ENCODE results near the gene BLTP3B.

Gene BLTP3B

GRCh38 chr12:100153131-100153530 is 10.5 kb upstream of the BLTP3B start:
- TF ChIP-seq CTCF (IDR thresholded peaks at IDR 0.05; ENCODE audit: low read length, missing control alignments), result no peak
- DNase-seq (ENCODE audit: low read depth), result no peak
- H3K4me3 ChIP-seq (replicated peaks; ENCODE audit: low read depth, low read length), result no peak overlapping the region

- no peak for DNase-seq (ENCODE audit: low read depth)
- no peak overlapping the region for H3K4me3 ChIP-seq (replicated peaks; ENCODE audit: low read depth, low read length)
- no peak for TF ChIP-seq CTCF (IDR thresholded peaks at IDR 0.05; ENCODE audit: low read length, missing control alignments)
Measured at GRCh38 chr12:100151769-100152168, 9.1 kb upstream of the BLTP3B start.

GRCh38 chr12:100146252-100146651 is 3.6 kb upstream of the BLTP3B start:
- no peak for TF ChIP-seq CTCF (IDR thresholded peaks at IDR 0.05; ENCODE audit: low read length, missing control alignments)
- H3K4me3 ChIP-seq (replicated peaks; ENCODE audit: low read depth, low read length), result no peak overlapping the region
- DNase-seq (ENCODE audit: low read depth), result no peak

GRCh38 chr12:100145643-100146042 is 3.0 kb upstream of the BLTP3B start:
- no peak overlapping the region for H3K4me3 ChIP-seq (replicated peaks; ENCODE audit: low read depth, low read length)
- no peak for TF ChIP-seq CTCF (IDR thresholded peaks at IDR 0.05; ENCODE audit: low read length, missing control alignments)
- DNase-seq (ENCODE audit: low read depth), result no peak

GRCh38 chr12:100141998-100142850 is 450 bp downstream of the BLTP3B start:
- TF ChIP-seq CTCF (IDR thresholded peaks at IDR 0.05; ENCODE audit: low read length, missing control alignments), result no peak
- peak; percentile 3 for DNase-seq (ENCODE audit: low read depth)
- peak overlapping the region; percentile 94 for H3K4me3 ChIP-seq (replicated peaks; ENCODE audit: low read depth, low read length)

GRCh38 chr12:100141666-100141997 is 1.0 kb downstream of the BLTP3B start:
- DNase-seq (ENCODE audit: low read depth), result peak; percentile 87
- peak overlapping the region; percentile 94 for H3K4me3 ChIP-seq (replicated peaks; ENCODE audit: low read depth, low read length)
- no peak for TF ChIP-seq CTCF (IDR thresholded peaks at IDR 0.05; ENCODE audit: low read length, missing control alignments)

GRCh38 chr12:100138803-100139098 is 3.9 kb downstream of the BLTP3B start:
- DNase-seq (ENCODE audit: low read depth), result no peak
- TF ChIP-seq CTCF (IDR thresholded peaks at IDR 0.05; ENCODE audit: low read length, missing control alignments), result no peak
- H3K4me3 ChIP-seq (replicated peaks; ENCODE audit: low read depth, low read length), result no peak overlapping the region

Data from fibroblast of pulmonary artery (primary cell).